ENCODE results near the gene MRPL23.
"Not testable (repeated sequence)": the region's sequence is repeated elsewhere in the genome, so short reads cannot be mapped to it uniquely, and the experiment has no call there.

Gene MRPL23

GRCh38 chr11:1931341-1932104 is 15.6 kb upstream of the MRPL23 start:
- H3K4me3 ChIP-seq (ENCODE audit: low read length) = no peak overlapping the region
- DNase-seq (ENCODE audit: low read depth, low spot score) = no peak

DNA sequence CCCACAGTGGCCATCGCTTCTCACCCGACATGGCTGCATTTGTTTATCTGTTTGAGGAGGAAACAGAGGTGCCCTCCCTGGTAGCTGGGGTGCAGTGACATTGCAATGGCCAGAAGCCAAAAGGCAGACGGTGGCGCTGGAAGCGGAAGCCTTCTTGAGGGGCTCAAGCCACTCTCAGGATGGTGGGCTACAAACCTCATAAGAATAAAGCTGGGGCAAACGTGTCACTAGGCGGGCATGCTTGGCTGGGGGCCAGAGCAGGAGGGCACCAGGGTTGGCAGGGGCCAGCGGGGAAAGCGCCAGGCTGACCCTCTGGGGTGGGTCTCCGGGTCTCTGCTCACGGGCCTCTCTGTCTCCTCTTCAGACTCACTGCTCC is 15.0 kb upstream of the MRPL23 start:
- no peak for DNase-seq (ENCODE audit: low read depth, low spot score)
- no peak overlapping the region for H3K4me3 ChIP-seq (ENCODE audit: low read length)

DNA sequence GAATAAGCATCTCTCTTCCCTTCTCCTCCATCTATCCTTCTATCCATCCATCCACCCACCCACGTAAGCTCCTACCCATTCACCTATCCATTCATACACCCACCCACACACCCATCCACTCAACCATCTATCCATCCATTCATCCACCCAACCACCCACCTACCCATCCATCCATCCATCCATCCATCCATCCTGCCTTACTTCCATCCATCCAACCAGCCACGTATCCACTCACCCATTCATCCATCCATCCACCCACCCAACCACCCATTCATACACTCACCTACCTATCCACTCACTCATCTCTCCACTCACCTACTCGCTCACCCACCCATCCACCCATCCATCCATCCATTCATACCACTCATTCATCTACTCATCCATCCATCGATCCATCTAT is 14.5 kb upstream of the MRPL23 start:
- no peak for DNase-seq (ENCODE audit: low read depth, low spot score)
- H3K4me3 ChIP-seq (ENCODE audit: low read length) = no peak overlapping the region

DNA sequence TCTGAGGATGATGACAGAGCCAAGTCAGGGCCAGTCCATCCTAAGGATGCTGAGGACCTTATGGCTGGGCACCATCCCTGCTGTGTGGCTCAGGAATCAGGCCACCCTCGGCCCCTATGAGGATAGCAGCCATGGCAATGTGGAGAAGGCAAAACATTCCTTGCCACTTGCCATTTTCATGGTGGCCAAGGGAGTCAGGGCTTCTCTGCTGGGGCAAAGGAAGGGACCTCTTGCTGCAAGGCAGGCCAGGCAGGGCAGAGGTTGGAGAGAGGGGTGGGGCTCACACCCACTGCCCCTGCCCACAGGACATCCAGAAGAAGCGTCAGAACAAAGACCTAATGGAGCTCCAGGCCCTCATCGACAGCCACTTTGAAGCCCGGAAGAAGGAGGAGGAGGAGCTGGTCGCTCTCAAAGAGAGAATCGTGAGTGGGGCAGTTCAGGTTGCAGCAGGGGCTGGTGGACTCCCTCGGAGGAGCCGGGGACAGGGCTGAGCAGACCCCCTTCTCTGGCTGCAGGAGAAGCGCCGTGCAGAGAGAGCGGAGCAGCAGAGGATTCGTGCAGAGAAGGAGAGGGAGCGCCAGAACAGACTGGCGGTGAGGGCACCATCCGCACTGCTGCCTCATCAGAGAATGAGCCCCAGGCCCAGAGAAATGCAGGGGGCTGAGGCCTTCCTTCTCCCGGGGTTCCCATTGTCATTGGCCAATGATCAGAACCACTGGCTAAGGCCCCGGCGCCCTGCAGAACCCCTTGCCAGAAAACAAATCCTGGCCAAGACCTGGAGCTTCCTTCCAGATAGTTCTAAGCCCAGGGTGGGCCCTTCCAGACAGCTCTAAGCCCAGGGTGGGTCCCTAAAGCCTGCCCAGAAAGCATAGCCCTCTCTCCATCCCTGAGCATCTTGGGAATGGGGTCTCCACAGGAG is 13.5 kb upstream of the MRPL23 start:
- no peak for DNase-seq (ENCODE audit: low read depth, low spot score)
- H3K4me3 ChIP-seq (ENCODE audit: low read length) = no peak overlapping the region

DNA sequence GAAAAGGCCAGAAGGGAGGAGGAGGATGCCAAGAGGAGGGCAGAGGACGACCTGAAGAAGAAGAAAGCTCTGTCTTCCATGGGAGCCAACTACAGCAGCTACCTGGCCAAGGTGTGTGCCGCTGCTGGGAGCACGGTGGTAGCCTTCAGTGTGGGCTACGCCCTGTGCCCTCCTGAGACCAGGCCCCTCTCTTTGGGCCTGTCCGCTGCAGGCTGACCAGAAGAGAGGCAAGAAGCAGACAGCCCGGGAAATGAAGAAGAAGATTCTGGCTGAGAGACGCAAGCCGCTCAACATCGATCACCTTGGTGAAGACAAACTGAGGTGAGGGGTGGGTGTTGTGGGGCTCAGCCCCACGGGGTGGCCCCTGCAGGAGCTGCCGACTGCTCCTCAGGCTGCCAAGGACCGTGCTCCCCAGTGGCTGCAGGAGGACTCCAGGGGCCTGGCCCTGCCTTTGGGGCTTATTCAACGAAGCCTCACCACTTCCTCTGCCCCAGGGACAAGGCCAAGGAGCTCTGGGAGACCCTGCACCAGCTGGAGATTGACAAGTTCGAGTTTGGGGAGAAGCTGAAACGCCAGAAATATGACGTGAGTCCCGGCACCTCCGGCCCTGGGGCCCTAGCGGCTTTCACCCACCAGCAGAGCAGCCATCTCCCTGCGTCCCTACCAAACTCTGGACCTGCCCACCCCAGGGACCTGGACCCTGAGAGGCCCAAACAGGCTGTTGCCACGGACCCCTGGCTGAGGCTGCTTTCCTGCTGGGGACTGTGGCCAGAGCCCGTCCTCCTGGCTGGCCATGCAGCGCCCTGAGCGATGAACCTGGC is 12.6 kb upstream of the MRPL23 start:
- DNase-seq (ENCODE audit: low read depth, low spot score) = no peak
- H3K4me3 ChIP-seq (ENCODE audit: low read length) = no peak overlapping the region

DNA sequence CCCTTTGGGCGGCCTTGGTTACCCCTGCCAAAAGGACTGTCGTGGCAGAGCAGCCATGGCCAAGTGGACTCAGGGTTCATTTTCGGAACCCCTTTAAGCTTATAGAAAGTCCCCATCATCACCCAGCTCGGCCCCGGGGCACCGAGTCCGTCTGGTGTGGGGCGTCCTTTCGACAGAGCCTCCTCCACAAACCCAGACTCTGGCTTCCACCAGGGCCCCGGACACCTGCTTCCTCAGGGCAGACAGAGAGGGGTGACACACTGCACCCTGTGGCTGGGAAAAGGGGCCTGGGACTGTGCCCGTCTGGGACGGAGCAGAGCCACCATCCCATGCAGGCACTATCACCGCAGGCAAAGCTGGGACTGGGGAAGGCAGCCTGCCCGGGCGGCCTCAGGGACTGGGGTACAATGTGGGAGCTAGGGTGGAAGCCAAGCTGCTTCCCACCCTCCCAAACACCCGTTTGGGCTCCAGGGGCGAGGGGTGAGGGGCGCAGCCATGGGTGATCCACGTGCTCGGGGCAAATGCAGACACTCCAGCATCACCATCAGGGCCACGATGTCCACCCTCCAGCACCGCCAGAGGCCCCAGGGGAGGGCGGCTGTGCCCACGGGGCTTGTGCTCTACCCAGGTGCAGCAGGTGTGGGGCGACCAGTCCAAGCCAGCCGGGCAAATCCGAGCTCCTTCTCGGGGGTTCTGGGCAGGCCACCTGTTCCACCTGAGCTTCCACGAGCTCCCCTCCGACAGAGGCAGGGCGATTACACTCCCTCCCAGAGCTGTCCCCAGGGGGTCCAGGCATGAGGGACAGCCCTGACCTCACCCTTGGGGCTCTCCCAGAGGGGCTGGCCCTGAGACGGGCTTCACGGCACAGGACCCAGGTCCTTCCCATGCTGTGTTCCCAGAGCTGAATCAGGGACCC is 11.7 kb upstream of the MRPL23 start:
- DNase-seq (ENCODE audit: low read depth, low spot score) = no peak
- H3K4me3 ChIP-seq (ENCODE audit: low read length) = no peak overlapping the region

GRCh38 chr11:1936072-1936780 is 10.9 kb upstream of the MRPL23 start:
- DNase-seq (ENCODE audit: low read depth, low spot score) = no peak
- no peak overlapping the region for H3K4me3 ChIP-seq (ENCODE audit: low read length)

GRCh38 chr11:1936781-1937615 is 10.1 kb upstream of the MRPL23 start:
- H3K4me3 ChIP-seq (ENCODE audit: low read length) = no peak overlapping the region
- DNase-seq (ENCODE audit: low read depth, low spot score) = no peak

DNA sequence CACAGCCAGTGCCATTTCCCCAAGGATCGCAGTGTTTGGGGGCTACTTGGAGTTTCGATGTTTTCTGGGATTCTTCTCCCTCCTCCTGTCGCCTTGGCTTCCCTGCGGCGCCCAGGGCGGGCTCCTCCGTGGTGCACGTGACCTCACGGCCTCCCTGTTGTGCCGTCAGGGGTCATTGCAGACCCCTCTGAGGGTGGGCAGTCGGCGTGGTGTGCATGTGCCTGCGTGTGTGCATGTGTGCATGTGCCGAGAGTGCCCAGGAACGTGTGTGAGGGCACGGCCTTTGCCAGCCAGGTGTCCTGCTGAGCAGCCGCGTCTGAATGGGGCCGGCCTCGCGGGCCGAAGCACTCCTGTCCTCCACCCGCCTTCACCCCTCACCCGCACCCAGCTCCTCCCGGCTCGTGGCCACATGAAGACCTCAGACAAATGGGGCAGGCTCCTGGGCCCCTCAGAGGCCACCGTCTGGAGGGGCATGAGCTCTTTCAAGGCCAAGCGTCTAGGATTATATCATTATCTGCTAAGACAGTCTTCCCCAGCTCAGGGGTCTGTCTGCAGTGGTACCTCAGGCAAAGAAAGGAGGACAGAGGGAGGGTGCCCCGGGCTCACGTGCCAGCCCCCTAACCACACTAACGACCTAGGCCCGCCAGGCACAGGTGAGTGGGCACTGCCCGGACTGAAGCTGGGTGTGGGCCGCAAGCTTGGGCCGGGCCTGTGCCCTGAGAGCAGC is 9.4 kb upstream of the MRPL23 start:
- H3K4me3 ChIP-seq (ENCODE audit: low read length) = no peak overlapping the region
- DNase-seq (ENCODE audit: low read depth, low spot score) = no peak

DNA sequence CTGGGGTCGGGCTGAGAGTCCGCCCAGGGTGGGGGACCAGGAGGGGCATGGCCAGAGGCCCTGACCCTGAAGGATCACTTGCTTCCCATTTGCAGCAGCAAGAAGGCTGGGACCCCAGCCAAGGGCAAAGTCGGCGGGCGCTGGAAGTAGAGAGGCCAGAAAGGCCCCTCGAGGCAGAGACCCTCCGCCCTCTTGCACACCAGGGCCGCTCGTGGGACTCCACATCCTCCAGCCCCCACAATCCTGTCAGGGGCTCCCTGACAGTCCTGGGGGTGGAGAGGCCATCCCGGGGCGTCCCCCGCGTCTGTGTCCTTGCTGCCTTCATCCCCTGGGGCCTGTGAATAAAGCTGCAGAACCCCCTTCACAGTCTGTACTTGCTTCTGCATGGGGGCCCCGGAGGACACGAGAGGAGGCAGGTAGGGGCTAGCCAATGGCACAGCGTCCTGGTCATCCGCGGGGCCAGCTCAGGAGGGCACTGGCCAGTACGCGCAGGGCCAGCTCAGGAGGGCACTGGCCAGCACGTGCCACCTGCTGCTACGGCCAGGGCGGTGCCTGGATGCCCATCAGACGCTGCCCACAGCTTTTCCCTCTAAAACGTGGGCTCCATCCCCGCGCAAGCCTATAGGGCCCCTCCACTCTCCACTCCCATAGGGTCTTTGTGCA is 8.7 kb upstream of the MRPL23 start:
- no peak for DNase-seq (ENCODE audit: low read depth, low spot score)
- H3K4me3 ChIP-seq (ENCODE audit: low read length) = no peak overlapping the region

DNA sequence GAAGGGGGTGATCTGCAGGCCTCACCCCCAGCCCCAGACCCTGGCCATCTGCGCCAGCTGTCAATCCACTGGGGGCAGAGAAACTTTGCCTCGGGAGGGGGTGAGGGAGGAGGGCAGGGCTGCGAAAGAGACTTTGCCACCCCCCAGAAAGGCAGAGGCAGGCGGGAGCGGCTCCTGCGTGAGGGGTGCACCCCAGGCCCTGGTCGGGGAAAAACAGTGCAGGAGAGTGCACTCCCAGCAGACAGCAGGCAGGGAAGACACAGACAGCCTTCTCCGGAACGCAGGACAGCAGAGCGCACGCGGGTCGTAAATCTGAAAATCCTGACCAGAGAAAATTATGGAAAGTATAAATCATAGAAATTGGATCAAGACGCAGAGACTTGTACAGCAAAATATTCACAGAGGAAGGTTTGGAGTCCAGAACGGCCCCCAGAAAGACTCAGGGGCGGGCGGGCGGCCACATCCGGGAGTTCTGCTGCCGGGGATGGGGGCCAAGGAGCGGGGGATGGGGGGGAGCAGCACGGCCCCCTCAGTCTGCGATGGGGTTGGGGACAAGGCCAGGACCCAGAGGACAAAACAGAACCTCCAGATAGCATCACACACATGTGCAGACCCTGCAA is 8.0 kb upstream of the MRPL23 start:
- no peak overlapping the region for H3K4me3 ChIP-seq (ENCODE audit: low read length)
- DNase-seq (ENCODE audit: low read depth, low spot score) = no peak

GRCh38 chr11:1939788-1940187 is 7.3 kb upstream of the MRPL23 start:
- not testable (repeated sequence) for DNase-seq (ENCODE audit: low read depth, low spot score); H3K4me3 ChIP-seq (ENCODE audit: low read length)

GRCh38 chr11:1942558-1943260 is 4.4 kb upstream of the MRPL23 start:
- H3K4me3 ChIP-seq (ENCODE audit: low read length) = no peak overlapping the region
- DNase-seq (ENCODE audit: low read depth, low spot score) = no peak

- no peak for DNase-seq (ENCODE audit: low read depth, low spot score)
- H3K4me3 ChIP-seq (ENCODE audit: low read length) = no peak overlapping the region
These were observed 3.6 kb upstream of the MRPL23 start for GRCh38 chr11:1943576-1943975.

DNA sequence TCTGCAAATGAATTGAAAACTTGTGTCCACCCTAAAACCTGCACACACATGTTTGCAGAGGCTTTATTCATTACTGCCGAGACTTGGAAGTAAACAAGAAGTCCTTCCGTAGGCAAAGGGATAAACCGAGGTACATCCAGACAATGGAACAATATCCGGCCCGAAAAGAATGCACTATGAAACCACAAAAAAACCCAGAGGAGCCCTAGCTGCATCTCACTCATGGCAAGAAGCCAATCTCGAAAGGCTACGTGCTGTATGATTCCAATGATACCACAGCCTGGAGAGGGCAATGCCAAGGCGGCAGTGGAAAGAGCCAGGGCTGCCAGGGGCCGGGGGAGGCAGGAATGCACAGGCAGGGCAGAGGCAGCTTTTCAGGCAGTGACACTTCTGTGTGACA is 3.2 kb upstream of the MRPL23 start:
- no peak for DNase-seq (ENCODE audit: low read depth, low spot score)

More for the DNA sequence above, 3.2 kb upstream of the MRPL23 start:
- H3K4me3 ChIP-seq (ENCODE audit: low read length) = no peak overlapping the region

Data from Jurkat, Clone E6-1 (cell line).